GM13976 (cell line): Measurements from ENCODE around the gene BCOR.

Experiments
- DNase-seq: peaks from one replicate; pipeline ENCODE4 v3.0.0; 2012; ENCODE audit warnings: low spot score
- CTCF ChIP-seq: IDR thresholded peaks from 2 replicates; pipeline ENCODE4 v1.5.1; 2012; ENCODE audit warnings: borderline replicate concordance, mild to moderate bottlenecking; ENCODE audit not compliant: insufficient read depth; ENCODE audit errors: extremely low read depth, missing control alignments, control extremely low read depth
- in situ Hi-C: fragments of 300-500 bp; cut with MboI; formaldehyde crosslinking; loops from one replicate; pipeline ENCODE4 v1.12.0; 2022; ENCODE audit warnings: low sequenced_read_pairs, mixed read lengths, inconsistent platforms; ENCODE audit not compliant: unreplicated experiment

The BCOR gene

GRCh38 chrX:40085102-40085551 is 12.6 kb downstream of the BCOR start:
- in situ Hi-C loops, result no loop called here
- no peak for DNase-seq
- TF ChIP-seq CTCF, result no peak

- DNase-seq, result no peak
- in situ Hi-C loops, result no loop called here
- TF ChIP-seq CTCF, result no peak
Measured at GRCh38 chrX:40084471-40085101, 13.2 kb downstream of the BCOR start.

- DNase-seq, result no peak
- in situ Hi-C loops, result no loop called here
- TF ChIP-seq CTCF, result no peak
Measured at GRCh38 chrX:40083979-40084359, 13.8 kb downstream of the BCOR start.

GRCh38 chrX:40083120-40083978 is 14.4 kb downstream of the BCOR start:
- peak; percentile 56 for DNase-seq
- in situ Hi-C loops, result no loop called here
- TF ChIP-seq CTCF, result no peak

GRCh38 chrX:40082447-40083119 is 15.2 kb downstream of the BCOR start:
- in situ Hi-C loops, result no loop called here
- no peak for DNase-seq
- no peak for TF ChIP-seq CTCF

- in situ Hi-C loops, result no loop called here
- TF ChIP-seq CTCF, result no peak
Measured at GRCh38 chrX:40081679-40082068, 16.1 kb downstream of the BCOR start.

More at GRCh38 chrX:40081679-40082068, 16.1 kb downstream of the BCOR start:
- DNase-seq, result no peak
